ENCODE measurements around the gene VAV2.

DNA sequence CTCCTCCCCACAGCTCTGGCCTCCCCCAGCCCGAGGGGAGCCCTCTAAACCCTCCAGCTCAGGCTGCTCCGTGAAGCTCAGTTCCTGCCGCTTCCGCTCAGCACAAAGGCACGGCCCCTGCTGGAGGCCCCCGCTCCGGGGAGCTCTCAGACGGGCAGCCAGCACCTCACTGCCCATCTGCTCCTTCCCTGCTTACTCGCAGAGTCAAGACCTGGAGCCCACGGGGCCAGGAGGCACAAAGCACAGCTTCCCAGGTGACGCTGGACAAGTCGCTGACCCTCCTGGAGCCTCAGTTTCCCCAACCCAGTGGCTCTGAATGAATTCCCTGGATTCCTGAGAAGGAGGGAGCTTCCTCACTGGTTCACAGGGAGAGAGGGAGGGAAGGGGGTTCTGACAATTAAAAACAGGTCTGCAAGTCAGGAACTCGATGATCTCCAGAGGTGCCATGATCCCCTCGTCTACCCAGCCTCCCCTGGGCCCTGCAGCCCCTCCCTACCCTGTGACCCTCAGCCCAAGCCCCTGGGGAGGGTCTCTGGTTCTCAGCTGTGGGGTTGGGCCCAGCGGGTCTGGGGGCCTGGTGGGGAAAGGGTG lies 36.2 kb downstream of the VAV2 start:
- TF ChIP-seq, protein P1, sequence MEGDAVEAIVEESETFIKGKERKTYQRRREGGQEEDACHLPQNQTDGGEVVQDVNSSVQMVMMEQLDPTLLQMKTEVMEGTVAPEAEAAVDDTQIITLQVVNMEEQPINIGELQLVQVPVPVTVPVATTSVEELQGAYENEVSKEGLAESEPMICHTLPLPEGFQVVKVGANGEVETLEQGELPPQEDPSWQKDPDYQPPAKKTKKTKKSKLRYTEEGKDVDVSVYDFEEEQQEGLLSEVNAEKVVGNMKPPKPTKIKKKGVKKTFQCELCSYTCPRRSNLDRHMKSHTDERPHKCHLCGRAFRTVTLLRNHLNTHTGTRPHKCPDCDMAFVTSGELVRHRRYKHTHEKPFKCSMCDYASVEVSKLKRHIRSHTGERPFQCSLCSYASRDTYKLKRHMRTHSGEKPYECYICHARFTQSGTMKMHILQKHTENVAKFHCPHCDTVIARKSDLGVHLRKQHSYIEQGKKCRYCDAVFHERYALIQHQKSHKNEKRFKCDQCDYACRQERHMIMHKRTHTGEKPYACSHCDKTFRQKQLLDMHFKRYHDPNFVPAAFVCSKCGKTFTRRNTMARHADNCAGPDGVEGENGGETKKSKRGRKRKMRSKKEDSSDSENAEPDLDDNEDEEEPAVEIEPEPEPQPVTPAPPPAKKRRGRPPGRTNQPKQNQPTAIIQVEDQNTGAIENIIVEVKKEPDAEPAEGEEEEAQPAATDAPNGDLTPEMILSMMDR (conservative IDR thresholded peaks at IDR 0.05) = no peak
- TF ChIP-seq ZFX (IDR thresholded peaks at IDR 0.05) = no peak

All from C4-2B (cell line).